ENCODE measurements around the gene OR2S2.

- TF ChIP-seq POLR2A (IDR thresholded peaks at IDR 0.05) (no peak), CTCF (IDR thresholded peaks at IDR 0.05) (no peak), POLR2AphosphoS5 (IDR thresholded peaks at IDR 0.05; ENCODE audit: insufficient read depth in 1 of 2, low read depth in 1 of 2) (no peak)
These were observed 45.1 kb downstream of the OR2S2 start for GRCh38 chr9:35912791-35913400.

All from vagina (tissue), 2 donors.